HCT116 (cell line): Measurements from ENCODE around the gene CHD2. TPM values are rescaled to one million over a fixed set of nuclear protein-coding genes. Genes with fewer than 3 reads are reported as not detected.
"Not testable (repeated sequence)": the region's sequence is repeated elsewhere in the genome, so short reads cannot be mapped to it uniquely, and the experiment has no call there.

Experiments used
- ATAC-seq: fragments of 200-7000 bp; cut with Tn5 transposase; 2 replicates; pipeline ENCODE4 v1.9.1; 2020; ENCODE audit warnings: mild to moderate bottlenecking, moderate library complexity
- BruUV-seq: library from RNA; stranded (reverse); fragments of 400-500 nt; replicated peaks from 2 replicates; lab custom pipeline; 2021; lab: Mats Ljungman, UMichigan
- CTCF ChIA-PET: fragments of 300-600 bp; sonication (Branson Sonifier 250); formaldehyde crosslinking; loops from one replicate; lab custom pipeline; 2021; ENCODE audit warnings: antibody characterized with exemption; lab: Charles Lee
- POLR2A ChIA-PET: fragments of 300-600, 350-600 bp; sonication (Branson Sonifier 250); formaldehyde crosslinking; loops from one replicate; lab custom pipeline; 2021; ENCODE audit warnings: antibody characterized with exemption; lab: Charles Lee
- RAD21 ChIA-PET, 2 experiments: fragments of 300-600 bp; sonication (Branson Sonifier 250); formaldehyde crosslinking; loops; one replicate each; lab custom pipeline; 2023; ENCODE audit warnings: low total read pairs in 2 of 2; ENCODE audit not compliant: uncharacterized antibody in 2 of 2, unreplicated experiment in 2 of 2, low non-redundant PET in 1 of 2; lab: Charles Lee
- DNase-seq: peaks from one replicate; pipeline ENCODE4 v3.0.0-alpha.2; 2010; ENCODE audit warnings: low read depth, low spot score
- H2AFZ ChIP-seq: fragments of 200-600 bp; shearing (Covaris generic), sonication (generic); 2 replicates; pipeline ENCODE4 v1.6.1; 2017; ENCODE audit warnings: low read depth, mixed run types, mixed read lengths, antibody characterized with exemption, low read length; ENCODE audit not compliant: poor library complexity, severe bottlenecking
- H3K27ac ChIP-seq: 2 replicates; pipeline ENCODE4 v1.5.1; 2012; ENCODE audit warnings: low read depth, low read length
- H3K27me3 ChIP-seq: fragments of 200-600 bp; sonication (generic); 2 replicates; pipeline ENCODE4 v1.6.1; 2016; ENCODE audit warnings: mixed run types, low read length, mixed read lengths; ENCODE audit not compliant: insufficient read depth
- H3K36me3 ChIP-seq, 2 experiments: fragments of 200-500 bp in 1 of 2; fragments of 200-600 bp in 1 of 2; sonication (Bioruptor generic) in 1 of 2; sonication (generic) in 1 of 2; 2 replicates each; pipeline versions ENCODE4 v1.5.1 to v1.6.1; 2014 to 2016; ENCODE audit warnings: low read length in 2 of 2, inconsistent platforms in 1 of 2, mixed read lengths in 1 of 2, mixed run types in 1 of 2; ENCODE audit not compliant: insufficient read depth in 2 of 2, control insufficient read depth in 1 of 2
- H3K4me1 ChIP-seq, 2 experiments: fragments of 200-600 bp in 1 of 2; sonication (generic) in 1 of 2; 2 replicates each; pipeline versions ENCODE4 v1.5.1 to v1.6.1; 2012 to 2017; ENCODE audit warnings: low read length in 2 of 2, inconsistent platforms in 1 of 2, mild to moderate bottlenecking in 1 of 2, mixed read lengths in 1 of 2, mixed run types in 1 of 2, moderate library complexity in 1 of 2; ENCODE audit not compliant: insufficient read depth in 2 of 2, control insufficient read depth in 1 of 2
- H3K4me2 ChIP-seq: fragments of 200-600 bp; sonication (generic); 2 replicates; pipeline ENCODE4 v1.6.1; 2017; ENCODE audit warnings: mixed run types, low read length, mixed read lengths
- H3K4me3 ChIP-seq, 2 experiments: fragments of 200-600 bp in 1 of 2; sonication (generic) in 1 of 2; replicated peaks in 1 of 2; 2 replicates each; pipeline ENCODE4 v1.5.1; 2011 to 2016; ENCODE audit warnings: low read length in 2 of 2, control low read depth in 1 of 2, low read depth in 1 of 2, mild to moderate bottlenecking in 1 of 2, mixed read lengths in 1 of 2, mixed run types in 1 of 2
- H3K79me2 ChIP-seq: fragments of 200-600 bp; sonication (generic); 2 replicates; pipeline ENCODE4 v1.6.1; 2017; ENCODE audit warnings: mild to moderate bottlenecking, mixed run types, low read length, moderate library complexity, mixed read lengths; ENCODE audit not compliant: insufficient read depth
- H3K9ac ChIP-seq: fragments of 200-600 bp; sonication (generic); 2 replicates; pipeline ENCODE4 v1.6.1; 2016; ENCODE audit warnings: low read length, mixed read lengths
- H3K9me2 ChIP-seq: fragments of 200-600 bp; sonication (generic), shearing (Covaris generic); 2 replicates; pipeline ENCODE4 v1.6.1; 2017; ENCODE audit warnings: mixed run types, mild to moderate bottlenecking, moderate library complexity; ENCODE audit not compliant: insufficient read depth
- H3K9me3 ChIP-seq, 2 experiments: fragments of 200-500 bp in 1 of 2; fragments of 200-600 bp in 1 of 2; sonication (Bioruptor generic) in 1 of 2; sonication (generic) in 1 of 2; 2 replicates each; pipeline ENCODE4 v1.6.1; 2014 to 2017; ENCODE audit warnings: low read length in 2 of 2, mixed read lengths in 2 of 2, inconsistent platforms in 1 of 2, low read depth in 1 of 2, mild to moderate bottlenecking in 1 of 2, mixed run types in 1 of 2, moderate library complexity in 1 of 2; ENCODE audit not compliant: control insufficient read depth in 1 of 2, insufficient read depth in 1 of 2
- H4K20me1 ChIP-seq: fragments of 200-600 bp; sonication (generic), shearing (Covaris generic); 2 replicates; pipeline ENCODE4 v1.6.1; 2017; ENCODE audit warnings: mixed run types, mild to moderate bottlenecking, moderate library complexity; ENCODE audit not compliant: insufficient read depth
- EGR1 ChIP-seq: IDR thresholded peaks from 2 replicates; pipeline ENCODE4 v1.6.1; 2012; ENCODE audit warnings: low read depth
- ELF1 ChIP-seq: IDR thresholded peaks from 2 replicates; pipeline ENCODE4 v1.6.1; 2012; ENCODE audit warnings: low read depth, borderline replicate concordance
- EZH2 ChIP-seq: fragments of 200-600 bp; sonication (generic); IDR thresholded peaks from 2 replicates; pipeline ENCODE4 v1.6.1; 2017; ENCODE audit warnings: antibody characterized with exemption, mixed run types
- JUND ChIP-seq: IDR thresholded peaks from 2 replicates; pipeline ENCODE4 v1.6.1; 2012
- MAX ChIP-seq: IDR thresholded peaks from 2 replicates; pipeline ENCODE4 v1.6.1; 2012
- POLR2AphosphoS5 ChIP-seq: IDR thresholded peaks from 2 replicates; pipeline ENCODE4 v1.6.1; 2011; ENCODE audit warnings: mild to moderate bottlenecking, low read depth, low read length, moderate library complexity
- REST ChIP-seq: IDR thresholded peaks from 2 replicates; pipeline ENCODE4 v1.6.1; 2012; ENCODE audit warnings: low read depth
- SP1 ChIP-seq: IDR thresholded peaks from 2 replicates; pipeline ENCODE4 v1.6.1; 2012; ENCODE audit warnings: low read depth
- YY1 ChIP-seq: IDR thresholded peaks from 2 replicates; pipeline ENCODE4 v1.6.1; 2011; ENCODE audit warnings: low read length, low read depth, moderate library complexity, mild to moderate bottlenecking; ENCODE audit not compliant: insufficient replicate concordance; ENCODE audit errors: extremely low read depth
- ZFX ChIP-seq: fragments of 450-650 bp; IDR thresholded peaks from 2 replicates; pipeline ENCODE4 v1.6.1; 2017
- ZNF274 ChIP-seq: fragments of 200-500 bp; sonication (Bioruptor generic); IDR thresholded peaks from 2 replicates; pipeline ENCODE4 v1.6.1; 2014; ENCODE audit warnings: mild to moderate bottlenecking, low read depth, low read length, inconsistent platforms
- intact Hi-C: fragments of 100-400 bp; cut with micrococcal nuclease; formaldehyde crosslinking; loops from 2 replicates; pipeline ENCODE4 v1.10.0; 2022
- total RNA-seq: library from RNA; stranded (reverse); gene quantifications from one replicate; pipeline ENCODE4 v1.2.1, GENCODE V29; 2021; ENCODE audit not compliant: unreplicated experiment

Gene CHD2
- total RNA-seq, 1 experiment from 2014 or later, result 116 TPM

GRCh38 chr15:93060336-93061248, 160.5 kb downstream of the CHD2 start:
- Histone ChIP-seq H3K27ac (no peak overlapping the region), H3K27me3 (no peaks in the 10 kb centered on the region), H3K9me3 (no peaks in the 10 kb centered on the region), H3K79me2 (no peaks in the 10 kb centered on the region), H3K4me1 (peaks cover 9 to 19% of the 10 kb centered on the region in 2 experiments), H3K36me3 (no peaks in the 10 kb centered on the region), H3K4me3 (no peak overlapping the region), H2AFZ (no peak overlapping the region), H3K4me2 (no peak overlapping the region), H3K9me2 (no peaks in the 10 kb centered on the region), H4K20me1 (no peaks in the 10 kb centered on the region), H3K9ac (no peak overlapping the region)
- no peak for DNase-seq
- intact Hi-C loops, result no loop called here
- ChIA-PET CTCF (no interaction called here), RAD21 (no interaction called here), POLR2A (no interaction called here)
- BruUV-seq, result no TSS peak
- no peak for TF ChIP-seq ELF1
- TF ChIP-seq JUND, result no peak
- TF ChIP-seq EZH2, result no peak
- no peak for TF ChIP-seq YY1
- TF ChIP-seq MAX, result no peak
- no peak for TF ChIP-seq POLR2AphosphoS5
- no peak for TF ChIP-seq SP1
- no peak for TF ChIP-seq ZNF274
- TF ChIP-seq ZFX, result no peak
- no peak for TF ChIP-seq REST
- TF ChIP-seq EGR1, result no peak
- no peak for ATAC-seq

GRCh38 chr15:93062628-93063261, 162.6 kb downstream of the CHD2 start:
- DNase-seq, H3K9ac ChIP-seq, RAD21 ChIA-PET, H3K79me2 ChIP-seq, intact Hi-C loops, H3K9me2 ChIP-seq, H3K27me3 ChIP-seq, POLR2A ChIA-PET, H3K36me3 ChIP-seq, CTCF ChIA-PET, H4K20me1 ChIP-seq, H2AFZ ChIP-seq, H3K9me3 ChIP-seq, H3K27ac ChIP-seq, H3K4me3 ChIP-seq, BruUV-seq, H3K4me2 ChIP-seq: not testable (repeated sequence)
- ATAC-seq, result peak; percentile 14; the same call in 1 of the 2 replicates
- peaks cover 9 to 19% of the 10 kb centered on the region in 2 experiments for H3K4me1 ChIP-seq
